GF-D8 (cell line): ENCODE data around the gene DDX43.
A peak's percentile ranks its signal among the peaks of the same experiment; 100 is the strongest.
"Not testable (repeated sequence)": the region's sequence is repeated elsewhere in the genome, so short reads cannot be mapped to it uniquely, and the experiment has no call there.

Experiments used
- DNase-seq: peaks from one replicate; lab custom pipeline; 2025; lab: John Stamatoyannopoulos, UW

DDX43 gene

DNA sequence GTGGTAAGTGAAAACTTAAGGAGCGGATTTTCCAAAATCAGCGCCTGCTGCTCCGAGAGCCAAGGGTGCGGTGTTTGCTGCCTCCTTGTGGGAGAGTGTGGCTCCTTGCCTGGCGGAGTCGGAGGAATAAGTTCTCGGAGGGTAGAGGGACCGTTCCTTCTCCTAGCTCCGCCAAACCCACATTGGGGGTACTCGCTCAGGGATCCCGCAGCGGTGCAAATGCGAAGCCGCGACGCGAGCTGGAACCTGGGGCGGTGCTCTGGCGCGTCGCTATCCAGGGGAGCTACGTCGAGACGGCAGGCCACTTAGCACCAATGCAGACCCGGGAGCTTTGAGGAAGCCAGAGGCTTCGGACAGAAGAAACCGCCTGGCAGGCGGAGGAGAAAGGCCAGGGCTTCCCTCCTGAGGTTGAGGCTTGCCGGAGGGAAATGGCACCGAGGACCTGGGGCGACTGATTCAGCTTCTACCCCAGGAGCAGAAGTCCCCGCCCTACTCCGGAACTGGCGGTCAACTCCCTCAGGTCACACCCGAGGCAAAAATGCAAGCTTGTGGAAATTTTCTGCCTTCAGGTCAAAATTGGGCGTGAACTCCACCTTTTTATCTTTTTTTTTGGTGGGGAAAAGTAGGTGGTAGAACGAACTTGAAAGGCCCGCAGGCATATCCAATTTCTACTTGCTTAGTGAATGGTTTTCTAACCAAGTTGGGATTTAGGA is 5.7 kb upstream of the DDX43 start:
- DNase-seq = peak; percentile 55

DNA sequence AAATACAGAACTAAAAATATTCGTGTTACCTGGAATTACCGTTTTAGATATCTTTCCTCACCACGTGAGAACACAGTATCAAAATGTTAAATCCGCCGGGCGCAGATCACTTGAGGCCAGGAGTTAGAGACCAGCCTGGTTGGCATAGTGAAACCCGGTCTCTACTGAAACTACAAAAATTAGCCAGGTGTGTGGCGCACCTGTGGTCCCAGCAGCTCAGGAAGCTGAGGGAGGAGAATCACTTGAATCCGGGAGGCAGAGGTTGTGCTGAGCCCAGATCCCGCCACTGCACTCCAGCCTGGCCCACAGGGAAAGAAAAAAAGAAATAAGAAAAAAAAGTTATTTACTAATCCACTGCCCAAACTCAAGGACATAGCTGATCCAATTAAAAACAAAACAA is 4.8 kb upstream of the DDX43 start:
- no peak for DNase-seq

DNA sequence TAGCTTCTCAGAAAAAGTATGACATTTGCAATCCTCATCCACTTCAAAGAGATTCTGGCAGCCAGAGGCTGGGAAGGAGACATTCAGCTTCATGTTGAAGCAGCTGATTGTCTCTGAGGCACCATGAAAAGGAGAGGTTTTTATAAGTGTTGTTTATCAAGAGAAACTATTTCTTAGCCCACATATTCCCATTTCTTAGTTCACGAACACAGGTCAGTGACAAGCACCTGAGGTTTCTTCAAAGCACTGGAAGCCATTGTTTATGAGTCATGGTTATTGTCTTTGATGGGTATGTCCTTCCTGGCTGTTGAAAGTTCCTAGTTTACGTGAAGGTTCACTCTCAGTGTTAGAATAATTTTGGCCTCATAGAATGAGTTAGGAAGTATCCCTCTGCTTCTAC is 3.0 kb upstream of the DDX43 start:
- DNase-seq = no peak

DNA sequence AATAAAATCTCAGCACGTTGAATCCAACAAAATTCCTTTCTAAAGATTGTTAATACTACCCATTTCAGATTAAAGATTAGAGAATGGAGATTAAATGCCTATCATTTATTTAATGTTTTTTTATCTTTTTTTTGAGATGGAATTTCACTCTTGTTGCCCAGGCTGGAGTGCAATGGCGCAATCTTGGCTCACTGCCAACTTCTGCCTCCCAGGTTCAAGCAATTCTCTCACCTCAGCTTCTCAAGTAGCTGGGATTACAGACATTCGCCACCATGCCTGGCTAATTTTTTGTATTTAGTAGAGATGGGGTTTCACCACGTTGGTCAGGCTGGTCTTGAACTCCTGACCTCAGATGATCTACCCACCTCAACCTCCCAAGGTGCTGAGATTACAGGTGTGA is 2.4 kb upstream of the DDX43 start:
- DNase-seq = not testable (repeated sequence)

DNA sequence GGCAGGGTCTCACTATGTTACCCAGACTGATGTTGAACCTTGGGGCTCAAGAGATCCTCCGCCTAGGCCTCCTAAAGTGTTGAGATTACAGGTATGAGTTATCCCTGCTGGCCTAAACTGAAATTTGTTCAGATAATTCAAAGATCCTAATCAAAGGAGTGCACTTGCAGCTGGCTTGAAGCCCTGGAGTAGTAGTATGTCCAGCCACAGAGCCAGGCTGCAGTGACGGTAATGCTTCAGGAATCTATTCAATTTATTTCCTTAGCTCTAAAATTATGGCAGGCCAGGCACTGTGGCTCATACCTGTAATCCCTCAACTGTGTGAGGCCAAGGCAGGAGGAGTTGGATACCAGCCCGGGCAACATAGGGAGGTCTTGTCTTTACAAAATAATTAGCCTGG is 1.4 kb upstream of the DDX43 start:
- DNase-seq = no peak

DNA sequence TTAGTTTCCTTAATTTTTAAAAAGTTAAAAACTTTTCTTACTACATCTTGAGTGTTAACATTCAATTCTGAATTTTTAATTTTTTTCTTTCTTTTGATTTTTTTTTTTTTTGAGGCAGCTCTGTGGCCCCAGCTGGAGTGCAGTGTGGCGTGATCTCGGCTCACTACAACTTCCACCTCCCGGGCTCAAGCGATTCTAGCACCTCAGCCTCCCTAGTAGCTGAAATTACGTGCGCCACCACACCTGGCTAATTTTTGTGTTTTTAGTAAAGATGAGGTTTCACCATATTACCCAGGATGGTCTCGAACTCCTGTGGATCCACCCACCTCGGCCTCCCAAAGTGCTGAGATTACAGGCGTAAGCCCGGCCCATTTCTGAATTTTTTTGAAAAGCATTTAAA is 1.2 kb downstream of the DDX43 start:
- no peak for DNase-seq

DNA sequence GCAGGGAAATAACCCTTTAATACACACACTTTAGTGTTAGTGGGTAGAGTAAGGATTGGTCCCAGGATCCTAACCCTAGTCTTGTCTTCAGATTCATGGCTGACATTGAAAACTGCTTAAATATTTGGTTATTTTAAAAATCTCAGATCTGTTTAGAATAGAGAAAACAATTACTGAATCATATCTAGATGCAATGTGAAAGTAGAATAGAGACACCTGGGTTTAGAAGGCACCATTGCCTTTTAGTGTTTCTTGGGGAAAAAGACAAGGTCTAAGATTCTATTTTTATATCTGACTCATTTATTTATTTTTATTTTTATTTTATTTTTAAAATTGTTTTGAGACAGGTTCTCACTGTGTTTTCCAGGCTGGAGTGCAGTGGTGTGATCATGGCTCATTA is 6.0 kb downstream of the DDX43 start:
- DNase-seq = no peak

DNA sequence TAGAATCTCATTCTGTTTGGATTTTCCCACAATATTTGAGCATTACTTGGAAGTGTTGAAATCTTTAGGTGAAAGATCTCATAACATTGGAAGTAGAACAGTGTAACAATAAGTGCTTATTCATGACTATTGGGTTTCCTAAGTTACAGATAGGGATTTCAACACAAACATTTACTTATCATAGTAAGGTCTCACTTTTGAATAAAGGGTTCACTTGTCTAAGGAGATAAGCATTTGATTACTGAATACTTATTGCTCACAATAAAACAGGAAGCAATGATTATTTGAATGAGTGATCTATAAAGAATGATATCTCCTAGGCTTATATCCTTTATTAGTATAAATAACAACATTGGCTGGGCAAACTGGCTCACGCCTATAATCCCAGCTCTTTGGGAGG is 14.8 kb downstream of the DDX43 start:
- DNase-seq = no peak

DNA sequence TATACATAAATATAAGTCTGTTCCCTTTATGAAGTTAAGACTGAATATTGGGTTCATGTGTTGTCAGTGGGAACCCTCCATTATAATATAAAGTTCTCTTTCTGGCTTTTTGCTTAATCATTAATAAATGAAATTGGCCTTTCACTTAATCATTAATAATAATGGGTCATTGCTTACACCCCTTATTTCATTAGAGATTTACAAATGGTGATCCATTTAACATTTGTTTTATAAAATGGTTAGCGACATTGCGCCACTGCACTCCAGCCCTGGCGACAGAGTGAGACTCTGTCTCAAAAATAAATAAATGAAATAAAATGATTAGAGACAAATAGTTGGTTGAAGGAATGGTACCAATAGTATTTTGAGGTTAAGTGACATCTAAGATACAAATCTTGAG is 18.5 kb downstream of the DDX43 start:
- DNase-seq = no peak

DNA sequence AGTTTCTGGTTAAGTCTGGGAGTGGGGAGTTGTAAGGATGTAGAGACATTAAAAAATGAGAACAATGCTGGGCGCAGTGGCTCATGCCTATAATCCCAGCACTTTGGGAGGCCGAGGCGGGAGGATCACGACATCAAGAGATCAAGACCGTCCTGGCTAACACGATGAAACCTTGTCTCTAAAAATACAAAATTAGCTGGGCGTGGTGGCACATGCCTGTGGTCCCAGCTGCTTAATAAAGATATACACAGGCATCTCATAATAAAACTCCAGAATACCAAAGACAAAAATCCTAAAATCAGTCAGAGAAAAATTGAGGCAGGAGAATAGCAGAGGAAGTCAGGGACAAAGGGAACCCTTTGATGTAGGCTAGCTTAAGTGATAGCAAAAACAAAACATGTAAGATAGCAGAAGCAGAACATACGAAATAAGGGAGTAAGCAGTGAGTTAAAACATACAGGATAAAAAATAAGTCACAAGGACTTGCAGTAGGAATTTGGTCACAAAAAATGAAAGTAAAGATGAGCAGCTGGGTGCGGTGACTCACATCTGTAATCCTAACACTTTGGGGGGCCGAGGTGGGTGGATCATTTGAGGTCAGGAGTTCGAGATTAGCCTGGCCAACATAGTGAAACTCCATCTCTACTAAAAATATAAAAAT is 23.6 kb downstream of the DDX43 start:
- no peak for DNase-seq

DNA sequence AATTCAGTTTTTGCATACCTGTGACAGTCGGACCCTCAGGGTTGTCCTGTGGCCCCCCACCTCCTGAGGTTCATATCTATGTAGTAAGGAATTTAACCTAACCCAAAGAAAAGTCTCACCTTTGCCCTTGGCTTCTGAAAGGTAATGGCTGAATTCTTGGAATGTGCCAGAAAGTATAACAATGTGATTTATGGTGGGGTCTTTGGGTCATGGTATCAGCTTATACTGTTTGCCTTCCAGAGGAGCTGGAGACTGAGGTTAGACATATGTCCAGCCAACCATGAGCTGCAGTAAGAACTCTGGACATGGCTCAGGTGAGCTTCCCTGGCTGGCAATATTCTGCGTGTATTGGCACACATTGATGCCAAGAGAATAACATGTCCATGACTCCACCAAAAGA is 26.9 kb downstream of the DDX43 start:
- no peak for DNase-seq

DNA sequence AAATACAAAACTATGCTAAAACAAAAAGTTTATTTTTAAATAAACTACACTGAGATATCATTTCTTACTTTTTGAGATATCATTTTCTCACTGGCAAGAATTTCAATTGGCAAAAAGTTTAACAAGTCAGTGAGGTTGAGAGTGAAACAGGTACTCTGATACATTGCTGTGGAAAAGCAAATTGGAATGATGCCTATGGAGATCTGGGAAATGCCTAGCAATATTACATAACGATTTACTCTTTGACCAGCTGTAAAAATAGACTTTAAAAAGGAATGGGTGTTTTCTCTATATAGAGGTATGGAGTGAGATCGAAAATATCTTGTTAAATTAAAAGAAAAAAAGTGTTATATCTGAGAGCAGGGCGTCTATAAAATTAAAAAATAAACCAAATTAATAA is 40.6 kb downstream of the DDX43 start:
- no peak for DNase-seq

DNA sequence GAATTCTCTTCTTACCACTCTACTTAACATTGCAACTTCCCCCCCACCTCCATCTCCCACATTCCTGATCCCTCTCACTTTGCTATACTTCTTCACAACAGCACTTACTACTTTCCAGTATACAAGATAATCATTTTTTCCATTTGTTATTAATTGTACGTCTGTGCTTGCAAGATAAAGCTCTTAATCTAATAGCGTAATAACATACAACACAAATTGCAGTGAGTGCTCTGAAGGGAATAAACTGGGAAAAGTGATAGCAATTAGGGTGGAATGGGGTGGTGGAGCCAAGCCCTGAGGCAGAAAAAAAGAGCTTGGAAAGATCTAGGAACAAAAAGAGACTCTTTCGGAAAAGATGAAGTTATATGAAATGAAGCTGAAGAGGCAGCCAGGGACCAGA is 48.9 kb downstream of the DDX43 start:
- no peak for DNase-seq

DNA sequence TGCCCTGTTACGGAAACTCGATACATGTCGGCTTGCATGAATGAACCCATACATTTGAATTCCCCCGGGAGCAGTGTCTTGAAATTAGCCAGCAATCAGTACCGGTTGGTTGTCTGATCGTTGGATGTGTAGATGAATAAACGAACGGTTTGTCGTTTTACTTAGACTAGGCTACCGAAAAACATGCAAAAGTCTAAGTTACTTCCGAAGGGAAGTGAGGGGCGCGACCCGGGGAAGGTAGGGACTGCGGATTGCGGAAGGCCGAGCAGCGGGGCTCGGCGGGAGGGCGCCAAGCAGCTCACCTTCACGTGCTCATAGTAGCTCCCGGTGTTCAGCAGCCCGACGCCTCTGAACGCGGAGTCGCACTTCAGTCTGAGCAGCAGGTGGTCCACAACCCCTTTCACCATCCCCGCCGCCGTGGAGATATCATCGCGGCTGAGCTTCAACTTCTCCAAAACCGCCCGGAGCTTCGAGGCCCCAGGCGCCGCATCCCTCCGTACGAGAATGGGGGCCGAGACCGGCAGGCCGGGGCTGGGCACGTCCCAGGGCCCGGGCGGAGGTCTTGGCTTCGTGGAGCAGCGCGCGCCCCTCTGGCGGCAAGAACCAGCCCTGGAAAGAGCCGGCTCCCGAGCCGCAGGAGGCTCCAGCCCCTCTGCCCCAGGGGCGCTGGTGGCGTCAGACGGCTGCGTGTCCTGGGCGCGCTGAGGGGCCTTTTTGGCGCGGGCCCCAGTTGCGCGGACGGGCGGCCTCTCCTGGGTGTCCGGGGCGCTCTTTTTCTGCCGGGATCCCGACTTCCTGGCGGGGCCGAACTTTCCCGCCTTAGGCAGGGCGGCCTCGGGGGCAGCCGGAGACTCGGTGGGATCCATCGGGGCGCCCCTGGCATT is 56.8 kb downstream of the DDX43 start:
- no peak for DNase-seq

DNA sequence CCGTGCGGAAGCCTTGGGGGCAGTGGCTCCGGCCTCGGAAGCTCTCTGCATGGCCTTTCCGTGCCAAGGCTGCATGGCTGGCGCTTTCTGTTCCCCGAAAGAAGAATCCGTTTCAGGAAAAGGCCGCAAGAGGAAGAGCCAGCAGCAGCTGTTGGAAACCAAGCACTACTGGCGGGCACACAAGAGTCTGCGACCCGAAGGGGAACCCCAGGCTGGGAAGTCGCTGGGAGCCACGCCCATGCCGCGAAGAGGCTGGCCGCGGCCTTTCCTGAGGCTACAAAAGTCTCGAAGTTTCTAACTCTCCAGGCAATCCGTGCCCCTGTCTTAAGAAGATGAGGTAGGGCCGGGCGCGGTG is 57.5 kb downstream of the DDX43 start, which contains the start of gene CGAS:
CGAS (minus strand) TSS at position 191 of the 355 bp plus-strand sequence; CDS start at position 75, 116 bp downstream.
- peak; percentile 83 for DNase-seq

DNA sequence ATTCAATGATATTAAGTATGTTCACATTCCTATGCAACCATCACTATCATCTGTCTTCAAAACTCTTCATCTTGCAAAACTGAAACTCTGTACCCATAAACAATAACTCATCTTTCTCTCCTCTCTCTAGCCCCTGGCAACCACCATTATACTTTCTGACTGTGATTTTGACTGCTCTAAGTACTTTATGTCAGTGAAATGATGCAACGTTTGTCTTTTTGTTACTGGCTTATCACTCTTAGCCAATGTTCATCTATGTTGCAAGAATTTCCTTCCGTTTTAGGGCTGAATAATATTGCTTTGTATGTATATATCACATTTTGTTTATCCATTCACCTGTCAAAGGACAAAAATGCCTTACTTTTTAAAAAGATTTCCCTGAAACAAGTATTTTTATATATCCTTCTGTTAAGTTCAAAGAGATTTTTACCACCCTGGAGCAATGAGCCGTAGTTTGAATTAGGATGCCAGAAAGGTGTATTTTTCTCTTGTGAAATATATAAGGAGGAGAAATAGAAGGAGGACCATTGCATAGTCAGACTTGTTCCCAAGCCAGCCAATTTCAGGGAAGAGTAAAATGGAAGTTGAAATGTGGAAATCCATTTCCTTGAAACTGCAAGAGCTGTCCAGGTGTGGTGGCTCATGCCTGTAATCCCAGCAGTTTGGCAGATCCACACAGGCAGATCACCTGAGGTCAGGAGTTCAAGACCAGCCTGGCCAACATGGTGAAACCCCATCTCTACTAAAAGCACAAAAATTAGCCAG is 61.4 kb downstream of the DDX43 start:
- peak; percentile 92 for DNase-seq

DNA sequence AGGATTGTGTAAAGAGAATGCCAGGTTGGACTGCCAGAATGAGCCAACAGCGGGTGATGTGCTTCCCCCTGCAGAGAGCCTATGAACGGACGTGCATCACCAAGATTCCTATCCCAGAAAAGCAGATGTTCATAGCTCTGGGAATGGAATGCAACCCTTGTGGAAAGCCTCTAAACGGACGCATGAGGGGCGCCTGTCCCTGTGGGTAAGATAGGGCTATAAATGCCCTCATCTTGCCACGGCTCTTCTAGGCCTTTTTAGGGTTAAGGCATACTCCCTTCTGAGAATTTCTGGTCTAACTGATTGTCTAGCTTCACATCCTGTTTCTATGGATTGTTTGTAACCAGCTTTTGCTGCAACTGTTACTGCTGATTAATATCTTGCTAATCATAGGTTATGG is 64.8 kb downstream of the DDX43 start:
- not testable (repeated sequence) for DNase-seq

DNA sequence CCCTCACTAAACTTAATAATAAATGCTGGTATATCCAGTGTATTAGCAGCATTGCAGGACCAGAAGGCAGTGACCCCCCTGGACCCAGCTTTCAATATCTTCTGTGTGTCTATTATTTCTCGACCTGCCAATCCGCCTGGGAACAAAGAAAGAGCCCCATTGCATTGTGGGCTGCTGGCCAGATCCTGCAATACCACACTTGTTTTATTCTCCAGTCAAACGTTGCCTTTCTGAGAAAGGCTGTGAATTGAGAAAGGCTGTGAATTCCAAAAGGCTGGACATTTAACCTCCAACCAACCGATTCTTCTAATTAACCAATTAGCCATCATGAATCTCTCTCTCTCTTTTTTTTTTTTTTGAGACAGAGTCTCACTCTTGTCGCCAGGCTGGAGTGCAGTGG is 65.4 kb downstream of the DDX43 start:
- peak; percentile 69 for DNase-seq

DNA sequence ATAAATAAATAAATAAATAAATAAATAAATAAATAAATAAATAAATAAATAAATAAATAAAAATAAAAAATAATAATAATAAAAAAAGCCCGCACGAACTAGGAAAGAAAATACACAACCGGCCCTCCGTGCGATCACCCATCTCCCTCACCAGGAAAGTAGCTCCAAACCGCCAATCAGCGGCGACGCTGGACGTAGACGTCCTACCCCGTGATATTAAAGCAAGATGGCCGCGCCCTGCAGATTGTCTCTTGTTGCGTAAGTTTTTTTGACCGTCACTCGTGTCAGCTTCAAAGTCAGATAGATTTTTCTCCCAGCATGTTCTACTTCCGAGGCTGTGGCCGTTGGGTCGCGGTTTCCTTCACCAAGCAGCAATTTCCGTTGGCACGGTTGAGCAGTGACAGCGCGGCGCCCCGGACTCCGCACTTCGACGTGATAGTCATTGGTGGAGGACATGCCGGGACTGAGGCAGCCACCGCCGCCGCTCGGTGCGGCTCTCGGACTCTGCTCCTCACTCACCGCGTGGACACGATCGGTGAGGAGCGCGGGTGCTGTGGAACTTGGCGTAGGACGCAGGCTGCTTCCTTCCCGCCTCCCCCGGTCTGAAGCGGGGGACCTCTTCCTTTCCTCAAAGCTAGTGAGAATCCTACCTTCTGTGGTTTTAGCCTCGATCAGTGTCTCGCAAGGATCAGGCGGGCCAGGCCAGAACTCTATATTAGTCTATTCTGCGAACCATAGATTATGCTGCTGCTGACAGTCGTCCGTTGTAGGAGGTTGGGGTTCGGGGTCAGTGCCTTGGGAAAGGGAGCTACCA is 67.1 kb downstream of the DDX43 start, which contains the start of gene MTO1:
MTO1 (plus strand) TSS at position 201 of the 814 bp plus-strand sequence; CDS start at position 319, 118 bp downstream.
- peak; percentile 94 for DNase-seq
